GM12878 (cell line): ENCODE measurements around the gene MFSD8. TPM values are rescaled to one million over a fixed set of nuclear protein-coding genes. Genes with fewer than 3 reads are reported as not detected.

Source experiments
- BMI1 ChIP-seq: fragments of 450-650 bp; IDR thresholded peaks from 2 replicates; pipeline ENCODE4 v1.6.1; 2016; ENCODE audit warnings: mild to moderate bottlenecking, moderate library complexity, borderline replicate concordance
- CEBPB ChIP-seq, 2 experiments: fragments of 150-350 bp in 1 of 2; IDR thresholded peaks; 2 replicates each; pipeline ENCODE4 v1.6.1; 2012 to 2014; ENCODE audit warnings: low read depth in 2 of 2, low read length in 2 of 2, borderline replicate concordance in 1 of 2, inconsistent platforms in 1 of 2
- CHD1 ChIP-seq: IDR thresholded peaks from 2 replicates; pipeline ENCODE4 v1.6.1; 2012; ENCODE audit warnings: low read depth, low read length, improper control_type of control experiment
- CHD2 ChIP-seq: IDR thresholded peaks from 2 replicates; pipeline ENCODE4 v1.6.1; 2011; ENCODE audit warnings: low read depth, low read length, improper control_type of control experiment, borderline replicate concordance
- CREM ChIP-seq: IDR thresholded peaks from 2 replicates; pipeline ENCODE4 v1.6.1; 2014; ENCODE audit warnings: antibody characterized with exemption, low read depth
- EGR1 ChIP-seq, 2 experiments: IDR thresholded peaks; 1 replicate in 1 of 2; 2 replicates in 1 of 2; pipeline ENCODE4 v1.6.1; 2011 to 2012; ENCODE audit warnings: low read depth in 2 of 2, low read length in 2 of 2, borderline replicate concordance in 1 of 2, mild to moderate bottlenecking in 1 of 2, moderate library complexity in 1 of 2
- ETV6 ChIP-seq, 2 experiments: fragments of 450-650 bp in 1 of 2; IDR thresholded peaks in 1 of 2; conservative IDR thresholded peaks in 1 of 2; 2 replicates each; pipeline ENCODE4 v1.6.1; 2014; ENCODE audit warnings: antibody characterized with exemption in 1 of 2, borderline replicate concordance in 1 of 2, low read depth in 1 of 2, mild to moderate bottlenecking in 1 of 2, moderate library complexity in 1 of 2
- EZH2 ChIP-seq: IDR thresholded peaks from 2 replicates; pipeline ENCODE4 v1.6.1; 2012; ENCODE audit warnings: low read depth, mild to moderate bottlenecking, control low read depth, inconsistent platforms, low read length, borderline replicate concordance; ENCODE audit not compliant: control insufficient read depth
- FOS ChIP-seq: IDR thresholded peaks from 3 replicates; pipeline ENCODE4 v1.6.1; 2011; ENCODE audit warnings: borderline replicate concordance; ENCODE audit not compliant: insufficient read length; ENCODE audit errors: extremely low read depth
- KDM1A ChIP-seq: fragments of 200-600 bp; sonication (generic); IDR thresholded peaks from 2 replicates; pipeline ENCODE4 v1.6.1; 2016; ENCODE audit warnings: borderline replicate concordance
- KLF5 ChIP-seq: fragments of 450-650 bp; IDR thresholded peaks from 2 replicates; pipeline ENCODE4 v1.6.1; 2014; ENCODE audit warnings: mild to moderate bottlenecking; ENCODE audit not compliant: partially characterized antibody
- MYB ChIP-seq: fragments of 150-350 bp; IDR thresholded peaks from 2 replicates; pipeline ENCODE4 v1.6.1; 2014; ENCODE audit warnings: mild to moderate bottlenecking, low read depth, low read length, borderline replicate concordance
- NBN ChIP-seq: fragments of 450-650 bp; IDR thresholded peaks from 2 replicates; pipeline ENCODE4 v1.6.1; 2016
- NFXL1 ChIP-seq: fragments of 450-650 bp; IDR thresholded peaks from 2 replicates; pipeline ENCODE4 v1.6.1; 2017; ENCODE audit warnings: antibody characterized with exemption, mild to moderate bottlenecking, borderline replicate concordance
- NR2F1 ChIP-seq: fragments of 450-650 bp; conservative IDR thresholded peaks from 2 replicates; pipeline ENCODE4 v1.6.1; 2017; ENCODE audit warnings: mild to moderate bottlenecking
- NRF1 ChIP-seq: conservative IDR thresholded peaks from 2 replicates; pipeline ENCODE4 v1.6.1; 2011; ENCODE audit warnings: mild to moderate bottlenecking, low read depth, low read length, improper control_type of control experiment
- POU2F2 ChIP-seq: IDR thresholded peaks from 3 replicates; pipeline ENCODE4 v1.6.1; 2011; ENCODE audit warnings: low read depth, mild to moderate bottlenecking, low read length, borderline replicate concordance
- SIX5 ChIP-seq: IDR thresholded peaks from 2 replicates; pipeline ENCODE4 v1.6.1; 2011; ENCODE audit warnings: mild to moderate bottlenecking, low read depth, low read length, moderate library complexity; ENCODE audit not compliant: severe bottlenecking
- SREBF2 ChIP-seq: IDR thresholded peaks from 2 replicates; pipeline ENCODE4 v1.6.1; 2012; ENCODE audit warnings: mild to moderate bottlenecking, low read length
- ZNF207 ChIP-seq: fragments of 450-650 bp; IDR thresholded peaks from 2 replicates; pipeline ENCODE4 v1.6.1; 2014; ENCODE audit warnings: antibody characterized with exemption, mild to moderate bottlenecking, borderline replicate concordance
- ZNF622 ChIP-seq: fragments of 450-650 bp; IDR thresholded peaks from 2 replicates; pipeline ENCODE4 v1.6.1; 2017; ENCODE audit warnings: mild to moderate bottlenecking, inconsistent platforms
- ZSCAN29 ChIP-seq: fragments of 450-650 bp; IDR thresholded peaks from 2 replicates; pipeline ENCODE4 v1.6.1; 2017; ENCODE audit warnings: mild to moderate bottlenecking, moderate library complexity
- polyA plus RNA-seq, 11 experiments: library from polyadenylated mRNA; depleted of rRNA in 4 of 11; unstranded in 6 of 11; stranded (reverse) in 5 of 11; fragments of >200 nt; fragmentation: Nextera tagmentation in 4 of 11; fragmentation: Illumina TruSeq in 1 of 11; extraction: Ambion mirVana in 4 of 11; extraction: Trizol in 1 of 11; gene quantifications; 1 replicate in 1 of 11; 2 replicates in 10 of 11; pipeline versions ENCODE4 v1.2.1 to v1.2.3, GENCODE V29; 2011 to 2016; ENCODE audit warnings: inconsistent platforms in 2 of 11, missing spikeins in 2 of 11, low read depth in 1 of 11
- total RNA-seq, 4 experiments: library from RNA; depleted of rRNA in 3 of 4; stranded (reverse); fragments of >200 nt in 3 of 4; fragmentation: Illumina TruSeq in 1 of 4; extraction: Trizol in 1 of 4; gene quantifications; 2 replicates each; pipeline versions ENCODE4 v1.2.1 to v1.2.3, GENCODE V29; 2013 to 2021
- TF ChIP-seq, protein P1 (sequence below): IDR thresholded peaks from 2 replicates; pipeline ENCODE4 v1.6.1; 2011; ENCODE audit warnings: low read depth, low read length, improper control_type of control experiment, borderline replicate concordance
- TF ChIP-seq, protein P2 (sequence below): fragments of 450-650 bp; IDR thresholded peaks from 2 replicates; pipeline ENCODE4 v1.6.1; 2017; ENCODE audit warnings: mild to moderate bottlenecking, moderate library complexity
- TF ChIP-seq, protein P3 (sequence below): fragments of 450-650 bp; IDR thresholded peaks from 2 replicates; pipeline ENCODE4 v1.6.1; 2016; ENCODE audit warnings: mild to moderate bottlenecking

MFSD8 gene
- total and polyA plus RNA-seq, 10 of the 15 experiments (the other 5 are each of a cell fraction or from before 2014, with no cell fraction given) = 12.7 to 29.9 (median 18.4) TPM

DNA sequence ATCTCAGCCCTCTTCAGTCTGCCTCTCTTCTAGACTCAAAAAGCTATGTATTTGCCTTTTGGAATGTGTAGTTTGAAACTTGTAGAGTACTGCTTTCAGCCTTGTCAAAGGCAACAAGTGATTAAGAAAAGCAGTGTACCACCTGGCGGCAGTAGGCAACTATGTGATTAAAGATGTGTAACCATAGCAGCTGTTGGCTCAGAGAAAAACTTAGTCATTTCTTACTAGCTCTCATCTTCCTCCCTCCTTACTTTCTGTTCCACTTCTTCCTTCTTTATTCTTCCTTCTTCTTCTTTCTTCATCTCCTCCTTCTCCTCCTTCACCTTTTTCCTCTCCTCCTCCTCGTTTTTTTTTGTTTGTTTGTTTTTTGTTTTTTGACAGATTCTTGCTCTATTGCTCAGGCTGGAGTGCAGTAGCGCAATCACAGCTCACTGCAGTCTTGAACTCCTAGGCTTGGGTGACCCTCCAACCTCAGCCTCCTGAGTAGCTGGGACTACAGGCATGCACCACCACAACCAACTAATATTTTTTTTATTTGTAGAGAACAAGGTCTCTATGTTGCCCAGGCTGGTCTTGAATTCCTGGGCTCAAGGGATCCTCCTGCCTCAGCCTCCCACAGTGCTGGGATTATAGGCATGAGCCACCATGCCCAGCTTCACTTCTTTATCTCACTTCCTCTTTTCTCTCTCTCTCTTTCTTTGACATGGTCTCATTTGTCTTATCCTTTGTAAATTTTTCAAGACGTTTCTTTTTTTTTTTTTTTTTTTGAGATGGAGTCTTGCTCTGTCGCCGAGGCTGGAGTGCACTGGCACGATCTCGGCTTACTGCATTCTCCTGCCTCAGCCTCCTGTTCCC, 32.8 kb upstream of the MFSD8 start (continued):
- no peak for TF ChIP-seq EGR1 (IDR thresholded peaks at IDR 0.05; ENCODE audit: borderline replicate concordance in 1 of 2, low read depth in 2 of 2, low read length in 2 of 2)
- TF ChIP-seq ZNF207 = no peak
- no peak for TF ChIP-seq SIX5
- peak in 1 of 2 experiments; percentile 37; a peak in 1 of 4 replicates for TF ChIP-seq ETV6 (conservative IDR thresholded peaks at IDR 0.05 in 1 of 2, IDR thresholded peaks at IDR 0.05 in 1 of 2; ENCODE audit: borderline replicate concordance in 1 of 2, low read depth in 1 of 2)
- no peak for TF ChIP-seq POU2F2
- TF ChIP-seq CHD1 = no peak
- TF ChIP-seq CREM = no peak
- TF ChIP-seq MYB = no peak
- no peak for TF ChIP-seq BMI1
- no peak for TF ChIP-seq NFXL1
- no peak for TF ChIP-seq CHD2
- no peak for TF ChIP-seq ZSCAN29
- TF ChIP-seq ZNF622 = no peak
- TF ChIP-seq EZH2 = no peak
- no peak for TF ChIP-seq NRF1
- TF ChIP-seq KLF5 = no peak
- TF ChIP-seq FOS = no peak
- TF ChIP-seq NBN = peak; percentile 40; the same call in 1 of the 2 replicates
- TF ChIP-seq CEBPB (IDR thresholded peaks at IDR 0.05; ENCODE audit: borderline replicate concordance in 1 of 2, low read depth in 2 of 2, low read length in 2 of 2) = no peak
- TF ChIP-seq, protein P1, sequence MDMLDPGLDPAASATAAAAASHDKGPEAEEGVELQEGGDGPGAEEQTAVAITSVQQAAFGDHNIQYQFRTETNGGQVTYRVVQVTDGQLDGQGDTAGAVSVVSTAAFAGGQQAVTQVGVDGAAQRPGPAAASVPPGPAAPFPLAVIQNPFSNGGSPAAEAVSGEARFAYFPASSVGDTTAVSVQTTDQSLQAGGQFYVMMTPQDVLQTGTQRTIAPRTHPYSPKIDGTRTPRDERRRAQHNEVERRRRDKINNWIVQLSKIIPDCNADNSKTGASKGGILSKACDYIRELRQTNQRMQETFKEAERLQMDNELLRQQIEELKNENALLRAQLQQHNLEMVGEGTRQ = no peak
- TF ChIP-seq, protein P2, sequence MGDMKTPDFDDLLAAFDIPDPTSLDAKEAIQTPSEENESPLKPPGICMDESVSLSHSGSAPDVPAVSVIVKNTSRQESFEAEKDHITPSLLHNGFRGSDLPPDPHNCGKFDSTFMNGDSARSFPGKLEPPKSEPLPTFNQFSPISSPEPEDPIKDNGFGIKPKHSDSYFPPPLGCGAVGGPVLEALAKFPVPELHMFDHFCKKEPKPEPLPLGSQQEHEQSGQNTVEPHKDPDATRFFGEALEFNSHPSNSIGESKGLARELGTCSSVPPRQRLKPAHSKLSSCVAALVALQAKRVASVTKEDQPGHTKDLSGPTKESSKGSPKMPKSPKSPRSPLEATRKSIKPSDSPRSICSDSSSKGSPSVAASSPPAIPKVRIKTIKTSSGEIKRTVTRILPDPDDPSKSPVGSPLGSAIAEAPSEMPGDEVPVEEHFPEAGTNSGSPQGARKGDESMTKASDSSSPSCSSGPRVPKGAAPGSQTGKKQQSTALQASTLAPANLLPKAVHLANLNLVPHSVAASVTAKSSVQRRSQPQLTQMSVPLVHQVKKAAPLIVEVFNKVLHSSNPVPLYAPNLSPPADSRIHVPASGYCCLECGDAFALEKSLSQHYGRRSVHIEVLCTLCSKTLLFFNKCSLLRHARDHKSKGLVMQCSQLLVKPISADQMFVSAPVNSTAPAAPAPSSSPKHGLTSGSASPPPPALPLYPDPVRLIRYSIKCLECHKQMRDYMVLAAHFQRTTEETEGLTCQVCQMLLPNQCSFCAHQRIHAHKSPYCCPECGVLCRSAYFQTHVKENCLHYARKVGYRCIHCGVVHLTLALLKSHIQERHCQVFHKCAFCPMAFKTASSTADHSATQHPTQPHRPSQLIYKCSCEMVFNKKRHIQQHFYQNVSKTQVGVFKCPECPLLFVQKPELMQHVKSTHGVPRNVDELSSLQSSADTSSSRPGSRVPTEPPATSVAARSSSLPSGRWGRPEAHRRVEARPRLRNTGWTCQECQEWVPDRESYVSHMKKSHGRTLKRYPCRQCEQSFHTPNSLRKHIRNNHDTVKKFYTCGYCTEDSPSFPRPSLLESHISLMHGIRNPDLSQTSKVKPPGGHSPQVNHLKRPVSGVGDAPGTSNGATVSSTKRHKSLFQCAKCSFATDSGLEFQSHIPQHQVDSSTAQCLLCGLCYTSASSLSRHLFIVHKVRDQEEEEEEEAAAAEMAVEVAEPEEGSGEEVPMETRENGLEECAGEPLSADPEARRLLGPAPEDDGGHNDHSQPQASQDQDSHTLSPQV = no peak
- TF ChIP-seq NR2F1 = no peak
- TF ChIP-seq SREBF2 = no peak
- TF ChIP-seq, protein P3, sequence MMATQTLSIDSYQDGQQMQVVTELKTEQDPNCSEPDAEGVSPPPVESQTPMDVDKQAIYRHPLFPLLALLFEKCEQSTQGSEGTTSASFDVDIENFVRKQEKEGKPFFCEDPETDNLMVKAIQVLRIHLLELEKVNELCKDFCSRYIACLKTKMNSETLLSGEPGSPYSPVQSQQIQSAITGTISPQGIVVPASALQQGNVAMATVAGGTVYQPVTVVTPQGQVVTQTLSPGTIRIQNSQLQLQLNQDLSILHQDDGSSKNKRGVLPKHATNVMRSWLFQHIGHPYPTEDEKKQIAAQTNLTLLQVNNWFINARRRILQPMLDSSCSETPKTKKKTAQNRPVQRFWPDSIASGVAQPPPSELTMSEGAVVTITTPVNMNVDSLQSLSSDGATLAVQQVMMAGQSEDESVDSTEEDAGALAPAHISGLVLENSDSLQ = peak; percentile 20; the same call in 1 of the 2 replicates
- no peak for TF ChIP-seq KDM1A
